Liver (tissue), 9 donors: ENCODE results near the gene DOCK8. TPM values are rescaled to one million over a fixed set of nuclear protein-coding genes. Genes with fewer than 3 reads are reported as not detected.

Experiments
- DNase-seq: peaks from one replicate; pipeline ENCODE4 v3.0.0-alpha.2; 2017; ENCODE audit warnings: low spot score
- H3K27ac ChIP-seq, 2 donors: one replicate each; pipeline ENCODE4 v1.7.0; 2013; ENCODE audit warnings: inconsistent platforms in 2 of 2, low read length in 2 of 2, control low read depth in 1 of 2, low read depth in 1 of 2, mild to moderate bottlenecking in 1 of 2
- H3K27me3 ChIP-seq, 4 donors: one replicate each; pipeline versions ENCODE4 v1.6.1 to v1.7.0; 2013; ENCODE audit warnings: low read length in 3 of 4, inconsistent platforms in 1 of 4, mild to moderate bottlenecking in 1 of 4, moderate library complexity in 1 of 4; ENCODE audit not compliant: control insufficient read depth in 4 of 4, insufficient read depth in 4 of 4
- H3K36me3 ChIP-seq, 4 donors: one replicate each; pipeline versions ENCODE4 v1.6.1 to v1.7.0; 2013; ENCODE audit warnings: low read length in 3 of 4, mild to moderate bottlenecking in 3 of 4, low read depth in 1 of 4, moderate library complexity in 1 of 4; ENCODE audit not compliant: control insufficient read depth in 4 of 4, insufficient read depth in 3 of 4
- H3K4me1 ChIP-seq, 4 donors: one replicate each; pipeline versions ENCODE4 v1.6.1 to v1.7.0; 2013; ENCODE audit warnings: low read length in 3 of 4, mild to moderate bottlenecking in 3 of 4, moderate library complexity in 1 of 4; ENCODE audit not compliant: control insufficient read depth in 4 of 4, insufficient read depth in 4 of 4
- H3K4me3 ChIP-seq, 3 donors: one replicate each; pipeline versions ENCODE4 v1.6.1 to v1.7.0; 2013; ENCODE audit warnings: low read length in 3 of 3, control low read depth in 1 of 3, low read depth in 1 of 3, mild to moderate bottlenecking in 1 of 3
- H3K9ac ChIP-seq, 2 donors: one replicate each; pipeline ENCODE4 v1.7.0; 2013; ENCODE audit warnings: low read length in 2 of 2, mild to moderate bottlenecking in 2 of 2, moderate library complexity in 2 of 2, control low read depth in 1 of 2, low read depth in 1 of 2
- H3K9me3 ChIP-seq, 4 donors: one replicate each; pipeline versions ENCODE4 v1.6.1 to v1.7.0; 2013; ENCODE audit warnings: low read length in 3 of 4; ENCODE audit not compliant: control insufficient read depth in 4 of 4
- ATF3 ChIP-seq: IDR thresholded peaks from 2 replicates; pipeline ENCODE4 v1.6.1; 2016; ENCODE audit warnings: antibody characterized with exemption
- CTCF ChIP-seq: fragments of 150-350 bp; IDR thresholded peaks from 2 replicates; pipeline ENCODE4 v1.5.1; 2017; ENCODE audit warnings: improper control_type of control experiment, low read depth, low read length; ENCODE audit not compliant: missing input control
- EGR1 ChIP-seq, 2 donors: IDR thresholded peaks; 2 replicates each; pipeline ENCODE4 v1.6.1; 2016 to 2018; ENCODE audit warnings: antibody characterized with exemption in 2 of 2, low read depth in 2 of 2
- FOXA1 ChIP-seq: IDR thresholded peaks from 2 replicates; pipeline ENCODE4 v1.6.1; 2016; ENCODE audit warnings: antibody characterized with exemption
- FOXA2 ChIP-seq: IDR thresholded peaks from 2 replicates; pipeline ENCODE4 v1.6.1; 2016; ENCODE audit warnings: antibody characterized with exemption
- GABPA ChIP-seq, 2 donors: IDR thresholded peaks in 1 of 2; conservative IDR thresholded peaks in 1 of 2; 2 replicates each; pipeline ENCODE4 v1.6.1; 2016; ENCODE audit warnings: antibody characterized with exemption in 2 of 2, mild to moderate bottlenecking in 1 of 2, moderate library complexity in 1 of 2
- HNF4A ChIP-seq, 2 donors: conservative IDR thresholded peaks; 2 replicates each; pipeline ENCODE4 v1.6.1; 2016; ENCODE audit warnings: antibody characterized with exemption in 2 of 2, mild to moderate bottlenecking in 2 of 2
- RAD21 ChIP-seq, 2 donors: IDR thresholded peaks; 2 replicates each; pipeline ENCODE4 v1.6.1; 2016; ENCODE audit warnings: antibody characterized with exemption in 2 of 2, mild to moderate bottlenecking in 2 of 2
- RXRA ChIP-seq, 2 donors: IDR thresholded peaks; 2 replicates each; pipeline ENCODE4 v1.6.1; 2017 to 2018; ENCODE audit warnings: antibody characterized with exemption in 2 of 2, mild to moderate bottlenecking in 1 of 2
- SP1 ChIP-seq: IDR thresholded peaks from 2 replicates; pipeline ENCODE4 v1.6.1; 2018; ENCODE audit warnings: antibody characterized with exemption, mild to moderate bottlenecking
- YY1 ChIP-seq: IDR thresholded peaks from 2 replicates; pipeline ENCODE4 v1.6.1; 2016; ENCODE audit warnings: antibody characterized with exemption, mild to moderate bottlenecking
- WGBS: extraction: QIAGEN DNeasy Blood & Tissue Kit; methylation state at CpG from one replicate; pipeline ENCODE4 v1.1.7; 2013; 5-methylcytosine and 5-hydroxymethylcytosine counted together
- polyA plus RNA-seq, 2 donors: library from polyadenylated mRNA; stranded (reverse) in 1 of 2; unstranded in 1 of 2; fragments of 200-250 nt in 1 of 2; fragments of >200 nt in 1 of 2; fragmentation: Nextera tagmentation in 1 of 2; extraction: Ambion mirVana in 1 of 2; gene quantifications; one replicate each; pipeline versions ENCODE4 v1.2.1 to v1.2.3, GENCODE V29; 2013 to 2015
- total RNA-seq, 2 donors: library from RNA; depleted of rRNA; stranded (reverse); fragments of >200 nt; gene quantifications; one replicate each; pipeline ENCODE4 v1.2.3, GENCODE V29; 2014
- TF ChIP-seq, protein P1 (sequence below): IDR thresholded peaks from 2 replicates; pipeline ENCODE4 v1.6.1; 2016; ENCODE audit warnings: antibody characterized with exemption
- TF ChIP-seq, protein P2 (sequence below): IDR thresholded peaks from 2 replicates; pipeline ENCODE4 v1.6.1; 2016; ENCODE audit warnings: antibody characterized with exemption
- donor health status: healthy.
- donor health status: healthy.
- donor health status: healthy.
- donor health status: healthy.
- donor health status: healthy.

Gene DOCK8
- total and polyA plus RNA-seq, 4 donors: 3.8 to 22.6 (median 7.4) TPM

- Histone ChIP-seq H3K4me3 (no peak overlapping the region), H3K9me3 (no peaks in the 10 kb centered on the region), H3K4me1 (no peaks in the 10 kb centered on the region), H3K27ac (no peak overlapping the region), H3K9ac (no peak overlapping the region), H3K27me3 (peaks cover 0 to 7% (median 0%) of the 10 kb centered on the region in 4 donors), H3K36me3 (no peaks in the 10 kb centered on the region)
- no peak for TF ChIP-seq FOXA1
- no peak for TF ChIP-seq GABPA (IDR thresholded peaks at IDR 0.05 in 1 of 2, conservative IDR thresholded peaks at IDR 0.05 in 1 of 2)
- TF ChIP-seq, protein P1, sequence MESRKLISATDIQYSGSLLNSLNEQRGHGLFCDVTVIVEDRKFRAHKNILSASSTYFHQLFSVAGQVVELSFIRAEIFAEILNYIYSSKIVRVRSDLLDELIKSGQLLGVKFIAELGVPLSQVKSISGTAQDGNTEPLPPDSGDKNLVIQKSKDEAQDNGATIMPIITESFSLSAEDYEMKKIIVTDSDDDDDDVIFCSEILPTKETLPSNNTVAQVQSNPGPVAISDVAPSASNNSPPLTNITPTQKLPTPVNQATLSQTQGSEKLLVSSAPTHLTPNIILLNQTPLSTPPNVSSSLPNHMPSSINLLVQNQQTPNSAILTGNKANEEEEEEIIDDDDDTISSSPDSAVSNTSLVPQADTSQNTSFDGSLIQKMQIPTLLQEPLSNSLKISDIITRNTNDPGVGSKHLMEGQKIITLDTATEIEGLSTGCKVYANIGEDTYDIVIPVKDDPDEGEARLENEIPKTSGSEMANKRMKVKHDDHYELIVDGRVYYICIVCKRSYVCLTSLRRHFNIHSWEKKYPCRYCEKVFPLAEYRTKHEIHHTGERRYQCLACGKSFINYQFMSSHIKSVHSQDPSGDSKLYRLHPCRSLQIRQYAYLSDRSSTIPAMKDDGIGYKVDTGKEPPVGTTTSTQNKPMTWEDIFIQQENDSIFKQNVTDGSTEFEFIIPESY: no peak
- no peak for TF ChIP-seq RAD21 (IDR thresholded peaks at IDR 0.05)
- TF ChIP-seq RXRA (IDR thresholded peaks at IDR 0.05): no peak
- no peak for TF ChIP-seq CTCF
- no peak for TF ChIP-seq FOXA2
- TF ChIP-seq YY1: no peak
- TF ChIP-seq, protein P2, sequence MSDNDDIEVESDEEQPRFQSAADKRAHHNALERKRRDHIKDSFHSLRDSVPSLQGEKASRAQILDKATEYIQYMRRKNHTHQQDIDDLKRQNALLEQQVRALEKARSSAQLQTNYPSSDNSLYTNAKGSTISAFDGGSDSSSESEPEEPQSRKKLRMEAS: no peak
- no peak for TF ChIP-seq EGR1 (IDR thresholded peaks at IDR 0.05; ENCODE audit: low read depth in 2 of 2)
- WGBS: 86% methylated on average over 4 of the region's 4 CpGs
- no peak for DNase-seq
Measured at GRCh38 chr9:254516-254915, 39.9 kb downstream of the DOCK8 start.

DNA sequence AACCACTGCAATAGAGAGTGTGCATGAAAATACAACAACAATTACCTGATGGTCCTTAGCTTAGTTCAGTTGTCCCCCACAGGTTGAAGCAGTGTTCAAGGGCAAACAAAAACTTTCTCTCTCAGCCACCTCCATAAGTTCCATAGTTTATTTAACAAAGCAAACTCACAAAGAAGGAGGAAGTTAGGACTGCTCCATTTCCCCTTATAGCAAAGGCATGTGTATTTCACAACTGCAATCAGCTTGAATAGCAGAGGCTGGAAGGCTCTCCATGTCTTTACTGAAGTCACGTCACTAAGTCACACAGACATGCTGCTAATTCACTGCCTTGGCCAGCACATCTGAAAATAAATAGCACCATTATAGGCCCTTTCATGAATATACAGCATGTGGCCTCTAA lies 43.3 kb downstream of the DOCK8 start:
- no peaks in the 10 kb centered on the region for H3K9me3 ChIP-seq
- H3K9ac ChIP-seq: no peak overlapping the region
- WGBS: 79% methylated on average over 1 of the region's 1 CpG
- no peaks in the 10 kb centered on the region for H3K36me3 ChIP-seq
- no peak overlapping the region for H3K4me3 ChIP-seq
- H3K4me1 ChIP-seq: no peaks in the 10 kb centered on the region
- peaks cover 0 to 11% (median 0%) of the 10 kb centered on the region in 4 donors for H3K27me3 ChIP-seq
- no peak for TF ChIP-seq SP1
- H3K27ac ChIP-seq: no peak overlapping the region
- DNase-seq: no peak

GRCh38 chr9:259405-260404 lies 45.0 kb downstream of the DOCK8 start:
- Histone ChIP-seq H3K9ac (no peak overlapping the region), H3K4me1 (no peaks in the 10 kb centered on the region), H3K27ac (no peak overlapping the region), H3K36me3 (no peaks in the 10 kb centered on the region), H3K27me3 (peaks cover 0 to 8% (median 0%) of the 10 kb centered on the region in 4 donors), H3K9me3 (no peaks in the 10 kb centered on the region), H3K4me3 (no peak overlapping the region)
- TF ChIP-seq CTCF (no peak), HNF4A (conservative IDR thresholded peaks at IDR 0.05) (no peak), ATF3 (no peak)
- 73% methylated on average over 2 of the region's 2 CpGs for WGBS
- no peak for DNase-seq
